ENCODE data around the gene ZFAND3. TPM values are rescaled to one million over a fixed set of nuclear protein-coding genes. Genes with fewer than 3 reads are reported as not detected.

ZFAND3 gene
- total and polyA plus RNA-seq, 8 donors = 19.8 to 164 (median 37.3) TPM

- TF ChIP-seq EP300 (IDR thresholded peaks at IDR 0.05) (no peak), POLR2A (IDR thresholded peaks at IDR 0.05) (no peak), POLR2AphosphoS5 (IDR thresholded peaks at IDR 0.05) (no peak), CTCF (IDR thresholded peaks at IDR 0.05) (no peak)
- no peaks in the 10 kb centered on the region for H3K9me3 ChIP-seq
- DNase-seq = no peak
- intact Hi-C loops (cut with DNase I; ENCODE audit: low total_unique reads) = no loop called here
- H3K27ac ChIP-seq = no peak overlapping the region
- no peak overlapping the region for H3K4me3 ChIP-seq
- peaks cover under 1 to 49% (median 22%) of the 10 kb centered on the region in 4 donors for H3K4me1 ChIP-seq
- H3K36me3 ChIP-seq = peaks cover 0 to 10% (median 0%) of the 10 kb centered on the region in 4 donors
- 91 to 96% (median 95%) methylated on average over 5 of the region's 5 CpGs for WGBS, 5 donors
- no peaks in the 10 kb centered on the region for H3K27me3 ChIP-seq
These were observed 75.1 kb downstream of the ZFAND3 start for GRCh38 chr6:37894585-37894984.

- DNase-seq = no peak
- H3K36me3 ChIP-seq = peaks cover 0 to 10% (median 0%) of the 10 kb centered on the region in 4 donors
- intact Hi-C loops (cut with DNase I; ENCODE audit: low total_unique reads) = no loop called here
- no peak overlapping the region for H3K27ac ChIP-seq
- WGBS, 5 donors = 40 to 62% (median 53%) methylated on average over 5 of the region's 5 CpGs
- H3K4me3 ChIP-seq = no peak overlapping the region
- no peaks in the 10 kb centered on the region for H3K9me3 ChIP-seq
- peaks cover 0 to 38% (median 16%) of the 10 kb centered on the region in 4 donors for H3K4me1 ChIP-seq
- TF ChIP-seq EP300 (IDR thresholded peaks at IDR 0.05) (no peak), CTCF (IDR thresholded peaks at IDR 0.05) (no peak), POLR2AphosphoS5 (IDR thresholded peaks at IDR 0.05) (no peak), POLR2A (IDR thresholded peaks at IDR 0.05) (no peak)
- H3K27me3 ChIP-seq = no peaks in the 10 kb centered on the region
These were observed 77.8 kb downstream of the ZFAND3 start for GRCh38 chr6:37897321-37897720.

GRCh38 chr6:37897818-37898515, 78.4 kb downstream of the ZFAND3 start:
- intact Hi-C loops (cut with DNase I; ENCODE audit: low total_unique reads) = no loop called here
- H3K27me3 ChIP-seq = no peaks in the 10 kb centered on the region
- peaks cover 0 to 34% (median 17%) of the 10 kb centered on the region in 4 donors for H3K4me1 ChIP-seq
- H3K9me3 ChIP-seq = no peaks in the 10 kb centered on the region
- 68 to 85% (median 77%) methylated on average over 4 of the region's 4 CpGs for WGBS, 5 donors
- no peak for TF ChIP-seq EP300 (IDR thresholded peaks at IDR 0.05)
- TF ChIP-seq POLR2AphosphoS5 (IDR thresholded peaks at IDR 0.05) = no peak
- TF ChIP-seq POLR2A (IDR thresholded peaks at IDR 0.05) = no peak
- no peak for TF ChIP-seq CTCF (IDR thresholded peaks at IDR 0.05)
- no peak overlapping the region for H3K4me3 ChIP-seq
- peaks cover 0 to 10% (median 0%) of the 10 kb centered on the region in 4 donors for H3K36me3 ChIP-seq
- no peak for DNase-seq
- no peak overlapping the region for H3K27ac ChIP-seq

GRCh38 chr6:37903351-37904340, 84.1 kb downstream of the ZFAND3 start:
- TF ChIP-seq CTCF (IDR thresholded peaks at IDR 0.05) = no peak
- no peak for TF ChIP-seq POLR2A (IDR thresholded peaks at IDR 0.05)
- no peak for TF ChIP-seq POLR2AphosphoS5 (IDR thresholded peaks at IDR 0.05)
- TF ChIP-seq EP300 (IDR thresholded peaks at IDR 0.05) = no peak
- H3K27ac ChIP-seq = no peak overlapping the region
- no peaks in the 10 kb centered on the region for H3K9me3 ChIP-seq
- intact Hi-C loops (cut with DNase I; ENCODE audit: low total_unique reads) = no loop called here
- WGBS, 5 donors = 67 to 83% (median 79%) methylated on average over 9 of the region's 9 CpGs
- no peak for DNase-seq
- H3K4me3 ChIP-seq = no peak overlapping the region
- no peaks in the 10 kb centered on the region for H3K36me3 ChIP-seq
- no peaks in the 10 kb centered on the region for H3K27me3 ChIP-seq
- peaks cover 0 to 36% (median 22%) of the 10 kb centered on the region in 4 donors for H3K4me1 ChIP-seq

Data from stomach (tissue), 9 donors.